Stimulated activated CD8-positive, alpha-beta memory T cell treated with anti-CD3 and anti-CD28 coated beads, Interleukin-12 subunit alpha, Interleukin-12 subunit beta, amount 100 ng/mL, for 24 hours (primary cell): ENCODE results near the gene FARS2.

ENCODE experiments used
- DNase-seq: peaks from one replicate; pipeline ENCODE4 v3.0.0-alpha.2; 2020; ENCODE audit errors: extremely low read depth

Gene FARS2

DNA sequence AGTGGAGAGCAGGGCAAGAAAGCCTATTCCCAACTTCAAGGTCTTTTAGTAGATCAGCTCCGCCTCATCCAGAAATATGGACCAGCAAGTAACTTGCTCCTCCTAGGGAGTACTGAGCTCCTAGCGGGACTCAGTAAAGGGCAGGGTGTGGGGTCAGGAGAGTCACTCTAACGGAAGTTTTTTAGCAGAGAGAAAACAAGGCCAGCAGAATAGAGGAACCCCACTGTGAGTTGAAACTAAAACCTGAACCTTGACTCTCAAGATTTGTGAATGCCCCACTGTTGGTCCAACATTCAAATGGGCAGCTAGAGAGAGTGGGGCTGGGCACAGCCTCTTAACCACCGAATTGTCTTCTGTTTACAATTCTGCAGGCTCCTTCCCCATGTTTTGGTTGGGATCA, 244.8 kb downstream of the FARS2 start:
- no peak for DNase-seq

GRCh38 chr6:5506597-5506996, 245.3 kb downstream of the FARS2 start:
- DNase-seq = no peak

- DNase-seq = no peak
These were observed 245.9 kb downstream of the FARS2 start for GRCh38 chr6:5507131-5507681.

DNA sequence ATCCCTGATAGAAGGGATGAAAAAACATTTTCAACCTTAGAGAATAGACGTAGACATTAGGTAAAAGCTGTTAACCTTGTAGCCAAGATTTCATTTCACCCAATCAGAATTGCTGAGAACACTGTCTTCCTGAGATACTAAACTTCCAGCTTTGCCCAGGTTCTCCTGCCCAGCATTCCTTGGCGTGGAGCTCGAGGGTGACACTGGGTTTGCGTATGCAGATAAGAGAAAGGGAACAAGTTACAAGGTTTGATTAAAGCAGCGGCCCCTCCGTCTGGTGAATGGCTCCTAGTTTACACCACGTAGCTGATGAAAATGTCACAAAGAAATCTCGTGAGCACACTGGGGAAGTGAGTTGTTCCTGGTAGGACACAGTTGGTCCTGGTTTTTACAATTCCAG, 247.8 kb downstream of the FARS2 start:
- DNase-seq = no peak

- DNase-seq = no peak
These were observed 249.2 kb downstream of the FARS2 start for GRCh38 chr6:5510331-5511133.

GRCh38 chr6:5511954-5512353, 250.6 kb downstream of the FARS2 start:
- DNase-seq = no peak

- no peak for DNase-seq
These were observed 251.1 kb downstream of the FARS2 start for GRCh38 chr6:5512422-5512821.

DNA sequence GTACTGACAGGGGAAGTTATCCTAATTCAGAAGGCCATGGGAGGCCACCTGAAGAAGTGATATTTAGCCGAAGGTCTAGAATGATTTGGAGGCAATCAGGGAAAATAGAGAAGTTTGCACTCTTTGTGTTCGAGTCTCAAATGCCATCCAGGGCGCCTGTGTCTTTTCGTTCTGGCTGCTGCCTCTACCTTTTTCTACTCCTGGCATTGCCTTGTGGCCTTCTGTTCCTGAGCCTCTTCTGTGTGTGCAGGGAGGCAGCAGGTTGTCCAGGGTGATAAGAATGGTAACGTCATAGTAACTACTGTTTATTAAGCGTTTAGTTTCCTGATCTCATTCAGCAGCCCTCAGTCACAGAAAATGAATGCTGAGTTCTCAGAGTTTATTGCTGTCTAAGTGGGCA, 252.1 kb downstream of the FARS2 start:
- no peak for DNase-seq

- DNase-seq = no peak
These were observed 253.0 kb downstream of the FARS2 start for GRCh38 chr6:5514353-5514752.

DNA sequence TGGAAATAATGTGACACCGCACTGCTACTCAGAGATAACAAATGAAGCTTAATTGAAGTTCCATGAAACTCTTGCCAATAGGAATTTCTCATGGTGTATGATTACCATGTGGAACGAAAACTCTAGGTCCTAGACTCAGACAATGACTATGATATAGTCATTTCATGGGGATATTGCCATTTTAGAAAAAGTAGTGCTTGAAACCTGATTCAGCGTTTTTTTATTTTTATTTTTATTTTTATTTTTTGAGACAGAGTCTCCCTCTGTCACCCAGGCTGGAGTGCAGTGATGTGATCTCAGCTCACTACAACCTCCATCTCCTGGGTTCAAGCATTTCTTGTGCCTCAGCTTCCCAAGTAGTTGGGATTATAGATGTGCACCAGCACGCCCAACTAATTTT, 253.9 kb downstream of the FARS2 start:
- no peak for DNase-seq

- no peak for DNase-seq
These were observed 254.7 kb downstream of the FARS2 start for GRCh38 chr6:5516036-5516435.

DNA sequence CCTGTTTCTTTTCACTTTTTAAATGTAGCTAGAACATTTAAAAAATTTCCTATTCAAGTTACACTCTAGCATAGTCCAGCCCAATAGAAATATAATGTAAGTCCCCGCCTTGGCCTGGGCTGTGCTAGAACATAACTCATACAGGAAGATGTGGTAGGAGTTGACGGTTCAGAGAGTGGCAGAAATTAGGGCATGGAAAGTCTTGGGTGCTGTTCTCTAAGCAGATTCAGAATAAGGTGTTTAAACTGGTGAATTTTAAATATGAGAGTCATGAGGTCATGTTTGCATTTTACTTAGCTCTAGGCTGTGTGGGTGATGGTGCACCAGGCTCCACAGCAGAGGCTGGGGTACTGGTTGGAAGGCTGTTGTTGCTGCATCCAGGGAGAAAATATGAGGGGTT, 256.5 kb downstream of the FARS2 start:
- peak; percentile 14 for DNase-seq

DNA sequence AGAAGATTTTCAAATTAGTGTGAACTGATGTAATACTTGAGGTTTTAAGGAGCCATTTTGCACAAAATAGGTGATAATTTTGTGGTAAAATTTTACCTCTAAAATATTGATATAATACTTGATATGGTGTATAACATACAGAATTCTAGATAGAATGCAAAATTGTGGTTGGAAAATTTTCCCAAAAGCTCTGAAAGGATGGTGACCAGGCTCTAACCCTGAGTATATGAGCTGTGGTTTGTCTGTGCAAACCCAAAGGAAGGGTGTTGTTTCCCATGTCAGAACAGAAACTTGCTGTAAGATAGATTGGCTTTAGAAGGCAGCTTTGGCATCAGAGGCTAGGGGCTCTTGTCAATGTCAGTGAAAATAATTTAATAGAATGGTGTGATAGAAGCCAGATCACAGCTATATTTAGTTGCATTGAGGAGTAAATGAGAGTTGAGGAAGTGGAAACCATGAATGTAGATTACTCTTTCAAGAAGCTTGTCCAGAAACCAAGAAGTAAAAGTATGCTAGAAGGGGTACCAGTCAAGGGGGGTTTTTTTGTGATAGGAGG, 257.7 kb downstream of the FARS2 start:
- no peak for DNase-seq

GRCh38 chr6:5520796-5521195, 259.5 kb downstream of the FARS2 start:
- DNase-seq = no peak

DNA sequence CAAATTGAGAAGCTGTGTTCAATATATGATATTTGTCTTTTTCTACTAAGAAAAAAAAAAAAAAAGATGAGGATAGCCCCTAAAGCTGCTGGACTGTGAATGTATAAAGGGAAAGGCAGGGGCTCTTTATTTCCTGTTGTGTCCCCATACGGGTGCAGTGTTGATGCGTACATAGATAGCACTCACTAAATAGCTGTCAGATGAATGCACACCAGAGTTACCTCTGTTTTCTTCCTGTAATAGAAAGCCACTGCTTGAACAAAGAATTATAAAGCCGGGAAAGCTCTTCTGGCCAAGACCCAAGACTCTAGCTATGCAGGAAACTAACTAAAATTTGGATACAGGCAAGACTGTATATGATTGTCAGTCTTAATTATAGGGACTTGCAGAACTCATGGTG, 260.0 kb downstream of the FARS2 start:
- no peak for DNase-seq

GRCh38 chr6:5522147-5522546, 260.8 kb downstream of the FARS2 start:
- no peak for DNase-seq

DNA sequence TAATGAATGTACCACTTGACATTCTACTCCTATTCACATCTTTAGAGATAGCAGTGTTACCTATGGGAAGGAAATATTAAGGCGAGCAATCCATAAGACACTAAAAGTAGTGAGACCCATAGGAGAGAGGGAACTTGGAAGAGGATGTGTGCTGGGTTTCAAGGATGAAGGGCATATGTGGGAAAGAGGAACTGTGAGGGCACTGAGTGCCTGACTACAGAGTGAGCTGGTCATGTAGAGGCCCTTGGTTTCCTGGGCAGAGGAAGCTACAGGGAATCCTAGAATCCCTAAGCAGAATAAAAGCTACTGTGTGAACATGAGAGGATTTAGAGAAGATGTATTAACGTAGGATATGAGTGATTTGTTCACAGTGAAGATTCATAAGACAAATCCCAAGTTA, 262.8 kb downstream of the FARS2 start:
- DNase-seq = no peak

DNA sequence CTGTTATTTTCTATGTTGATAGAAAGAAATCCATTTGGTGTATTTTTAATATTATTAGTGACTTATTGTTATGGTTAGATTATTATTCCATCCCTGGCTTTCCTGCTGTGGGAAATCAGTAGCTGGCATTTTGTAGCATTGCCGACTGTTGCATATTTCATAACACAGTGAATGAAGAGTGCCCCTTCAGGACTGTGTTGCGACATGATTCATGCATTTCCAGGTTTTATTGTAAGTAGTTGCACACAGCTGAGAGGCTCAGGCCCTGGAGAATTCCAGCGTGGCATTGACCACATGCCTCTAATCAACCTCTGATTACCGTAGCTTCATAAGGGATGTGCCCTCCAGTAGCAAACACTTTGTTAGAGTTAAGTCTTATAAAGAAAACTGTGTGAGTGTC, 263.9 kb downstream of the FARS2 start:
- no peak for DNase-seq

- DNase-seq = no peak
These were observed 267.7 kb downstream of the FARS2 start for GRCh38 chr6:5529015-5529414.

- DNase-seq = no peak
These were observed 268.4 kb downstream of the FARS2 start for GRCh38 chr6:5529733-5530132.

GRCh38 chr6:5531161-5531560, 269.8 kb downstream of the FARS2 start:
- no peak for DNase-seq

- no peak for DNase-seq
These were observed 270.6 kb downstream of the FARS2 start for GRCh38 chr6:5531853-5532375.

DNA sequence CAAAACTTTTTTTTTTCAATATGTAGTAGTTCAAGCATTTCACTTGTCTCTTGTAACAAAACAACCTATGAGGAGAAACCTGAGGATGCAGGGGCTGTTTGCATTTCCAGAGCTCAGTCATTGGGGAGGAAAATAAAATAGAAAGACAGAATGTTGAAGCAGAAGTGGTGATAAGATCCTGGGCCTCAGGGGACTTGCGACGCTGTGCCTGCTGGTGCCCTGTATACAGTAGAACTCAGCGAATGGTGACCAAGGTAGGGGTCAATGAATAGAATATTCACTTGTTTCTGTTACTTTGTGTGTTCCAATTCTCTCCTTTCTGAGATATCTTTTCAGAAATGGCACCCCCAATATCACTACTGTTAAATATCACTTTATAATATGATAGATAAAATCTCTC, 271.6 kb downstream of the FARS2 start:
- no peak for DNase-seq
